GM19035 (cell line): ENCODE results near the gene SRSF10.

Experiments
- ATAC-seq: cut with Tn5 transposase; IDR thresholded peaks from one replicate; pipeline ENCODE4 v1.9.1; 2021; ENCODE audit not compliant: unreplicated experiment

Gene SRSF10

GRCh38 chr1:23914921-23915320 lies 65.2 kb downstream of the SRSF10 start:
- no peak for ATAC-seq
